Erythroblast (primary cell): ENCODE measurements around the gene LMTK3.
"Not testable (repeated sequence)": the region's sequence is repeated elsewhere in the genome, so short reads cannot be mapped to it uniquely, and the experiment has no call there.

Source experiments
- DNase-seq, 2 experiments: peaks; one replicate each; lab custom pipeline; 2025; lab: John Stamatoyannopoulos, UW
- GATA1 ChIP-seq: IDR thresholded peaks from 2 replicates; pipeline ENCODE4 v1.6.1; 2011; ENCODE audit warnings: low read depth, mild to moderate bottlenecking, control low read depth, low read length, moderate library complexity
- POLR2A ChIP-seq: IDR thresholded peaks from 2 replicates; pipeline ENCODE4 v1.6.1; 2011; ENCODE audit warnings: mild to moderate bottlenecking, low read length

Gene LMTK3

GRCh38 chr19:48493718-48494401 lies 17.8 kb downstream of the LMTK3 start:
- TF ChIP-seq GATA1 (no peak), POLR2A (peak; percentile 39)
- DNase-seq: no peak

- DNase-seq: peak; percentile 98 to 100
- TF ChIP-seq GATA1: no peak
- TF ChIP-seq POLR2A: no peak
Observed at GRCh38 chr19:48492925-48493717, 18.5 kb downstream of the LMTK3 start.

- TF ChIP-seq POLR2A (no peak), GATA1 (no peak)
- DNase-seq: no peak
Observed at GRCh38 chr19:48491793-48492123, 19.9 kb downstream of the LMTK3 start.

- DNase-seq: peak in 1 of 2 experiments; percentile 77
- TF ChIP-seq POLR2A (no peak), GATA1 (no peak)
Observed at GRCh38 chr19:48490981-48491792, 20.4 kb downstream of the LMTK3 start.

- DNase-seq: peak in 1 of 2 experiments; percentile 86
- TF ChIP-seq POLR2A: no peak
- TF ChIP-seq GATA1: no peak
Observed at GRCh38 chr19:48489608-48490216, 21.9 kb downstream of the LMTK3 start.

DNA sequence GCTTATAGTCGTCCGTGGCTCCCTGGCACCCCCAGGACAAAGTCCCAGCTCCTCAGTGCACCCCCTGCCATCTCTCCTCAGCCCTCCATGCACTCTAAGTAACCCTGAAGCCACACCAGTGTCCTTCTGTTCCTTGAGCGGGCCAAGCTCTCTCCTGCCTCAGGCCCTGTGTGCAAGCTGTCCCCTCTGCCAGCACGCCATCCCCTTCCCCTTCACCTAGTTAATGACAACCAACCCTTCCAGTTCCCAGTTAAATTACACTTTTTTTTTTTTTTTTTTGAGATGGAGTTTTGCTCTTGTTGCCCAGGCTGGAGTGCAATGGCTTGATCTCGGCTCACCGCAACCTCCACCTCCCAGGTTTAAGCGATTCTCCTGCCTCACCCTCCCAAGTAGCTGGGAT lies 23.2 kb downstream of the LMTK3 start:
- not testable (repeated sequence) for DNase-seq

- TF ChIP-seq POLR2A: no peak
- TF ChIP-seq GATA1: no peak
- DNase-seq: no peak
Observed at GRCh38 chr19:48487948-48488347, 23.7 kb downstream of the LMTK3 start.

- DNase-seq: no peak
- TF ChIP-seq POLR2A: no peak
- TF ChIP-seq GATA1: no peak
Observed at GRCh38 chr19:48487544-48487943, 24.1 kb downstream of the LMTK3 start.

- DNase-seq: not testable (repeated sequence)
Observed at GRCh38 chr19:48486706-48487105, 24.9 kb downstream of the LMTK3 start.

- TF ChIP-seq POLR2A (no peak), GATA1 (no peak)
- no peak for DNase-seq
Observed at GRCh38 chr19:48484931-48485612, 26.6 kb downstream of the LMTK3 start.

- TF ChIP-seq POLR2A (no peak), GATA1 (no peak)
- DNase-seq: no peak
Observed at GRCh38 chr19:48484247-48484893, 27.3 kb downstream of the LMTK3 start.

- TF ChIP-seq POLR2A (no peak), GATA1 (no peak)
- DNase-seq: no peak
Observed at GRCh38 chr19:48483301-48483700, 28.3 kb downstream of the LMTK3 start.
